BE2C (cell line): ENCODE data around the gene ANP32A.
A peak's percentile ranks its signal among the peaks of the same experiment; 100 is the strongest.

Experiments used
- DNase-seq: peaks from one replicate; pipeline ENCODE4 v3.0.0-alpha.2; 2020
- H3K27me3 ChIP-seq: fragments of 250-450 bp; sonication (Bioruptor Pico); 2 replicates; pipeline ENCODE4 v1.5.1; 2020; ENCODE audit warnings: mild to moderate bottlenecking
- H3K36me3 ChIP-seq: fragments of 250-450 bp; sonication (Bioruptor Pico); 2 replicates; pipeline ENCODE4 v1.5.1; 2020; ENCODE audit warnings: mild to moderate bottlenecking
- H3K4me1 ChIP-seq: fragments of 250-450 bp; sonication (Bioruptor Pico); 2 replicates; pipeline ENCODE4 v1.5.1; 2020
- H3K4me3 ChIP-seq: 2 replicates; pipeline ENCODE4 v1.5.1; 2011; ENCODE audit warnings: low read depth, low read length
- H3K9me3 ChIP-seq: fragments of 250-450 bp; sonication (Bioruptor Pico); 2 replicates; pipeline ENCODE4 v1.5.1; 2020
- TF ChIP-seq, protein P1 (sequence below): IDR thresholded peaks from 2 replicates; pipeline ENCODE4 v1.5.1; 2012; ENCODE audit warnings: mild to moderate bottlenecking, low read depth, low read length

ANP32A gene

DNA sequence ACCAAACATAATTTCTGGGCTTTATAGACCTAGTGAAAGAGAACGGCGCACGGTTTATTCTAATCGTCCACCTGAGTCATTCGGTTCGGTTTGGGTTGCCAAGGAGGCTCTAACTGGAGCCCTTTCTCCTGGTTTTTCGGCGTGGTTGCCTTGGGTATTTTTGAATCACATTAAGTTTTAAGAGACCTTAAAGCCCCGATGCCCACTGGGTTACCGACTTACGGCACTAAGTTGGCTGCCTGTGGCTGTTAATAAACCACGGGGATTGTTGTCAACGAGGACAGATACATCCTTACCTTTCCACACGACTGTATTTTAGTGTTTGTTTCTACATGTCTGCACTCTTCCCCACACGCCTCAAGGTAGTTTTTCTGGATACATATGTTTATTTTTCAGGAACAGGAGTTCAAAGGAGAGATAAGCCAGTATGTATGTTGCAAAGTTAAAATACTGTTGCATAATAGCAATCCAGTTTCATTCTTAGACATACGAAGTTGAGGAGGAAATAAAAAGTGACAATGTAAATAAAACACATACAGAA, 1.2 kb upstream of the ANP32A start:
- no peak for DNase-seq
- peak overlapping the region; percentile 97 for H3K4me3 ChIP-seq
- peaks cover 6% of the 10 kb centered on the region; the same call in 1 of the 2 replicates for H3K4me1 ChIP-seq
- no peaks in the 10 kb centered on the region for H3K27me3 ChIP-seq
- TF ChIP-seq, protein P1, sequence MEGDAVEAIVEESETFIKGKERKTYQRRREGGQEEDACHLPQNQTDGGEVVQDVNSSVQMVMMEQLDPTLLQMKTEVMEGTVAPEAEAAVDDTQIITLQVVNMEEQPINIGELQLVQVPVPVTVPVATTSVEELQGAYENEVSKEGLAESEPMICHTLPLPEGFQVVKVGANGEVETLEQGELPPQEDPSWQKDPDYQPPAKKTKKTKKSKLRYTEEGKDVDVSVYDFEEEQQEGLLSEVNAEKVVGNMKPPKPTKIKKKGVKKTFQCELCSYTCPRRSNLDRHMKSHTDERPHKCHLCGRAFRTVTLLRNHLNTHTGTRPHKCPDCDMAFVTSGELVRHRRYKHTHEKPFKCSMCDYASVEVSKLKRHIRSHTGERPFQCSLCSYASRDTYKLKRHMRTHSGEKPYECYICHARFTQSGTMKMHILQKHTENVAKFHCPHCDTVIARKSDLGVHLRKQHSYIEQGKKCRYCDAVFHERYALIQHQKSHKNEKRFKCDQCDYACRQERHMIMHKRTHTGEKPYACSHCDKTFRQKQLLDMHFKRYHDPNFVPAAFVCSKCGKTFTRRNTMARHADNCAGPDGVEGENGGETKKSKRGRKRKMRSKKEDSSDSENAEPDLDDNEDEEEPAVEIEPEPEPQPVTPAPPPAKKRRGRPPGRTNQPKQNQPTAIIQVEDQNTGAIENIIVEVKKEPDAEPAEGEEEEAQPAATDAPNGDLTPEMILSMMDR: no peak
- H3K9me3 ChIP-seq: no peaks in the 10 kb centered on the region
- H3K36me3 ChIP-seq: no peaks in the 10 kb centered on the region; the same call in 1 of the 2 replicates

DNA sequence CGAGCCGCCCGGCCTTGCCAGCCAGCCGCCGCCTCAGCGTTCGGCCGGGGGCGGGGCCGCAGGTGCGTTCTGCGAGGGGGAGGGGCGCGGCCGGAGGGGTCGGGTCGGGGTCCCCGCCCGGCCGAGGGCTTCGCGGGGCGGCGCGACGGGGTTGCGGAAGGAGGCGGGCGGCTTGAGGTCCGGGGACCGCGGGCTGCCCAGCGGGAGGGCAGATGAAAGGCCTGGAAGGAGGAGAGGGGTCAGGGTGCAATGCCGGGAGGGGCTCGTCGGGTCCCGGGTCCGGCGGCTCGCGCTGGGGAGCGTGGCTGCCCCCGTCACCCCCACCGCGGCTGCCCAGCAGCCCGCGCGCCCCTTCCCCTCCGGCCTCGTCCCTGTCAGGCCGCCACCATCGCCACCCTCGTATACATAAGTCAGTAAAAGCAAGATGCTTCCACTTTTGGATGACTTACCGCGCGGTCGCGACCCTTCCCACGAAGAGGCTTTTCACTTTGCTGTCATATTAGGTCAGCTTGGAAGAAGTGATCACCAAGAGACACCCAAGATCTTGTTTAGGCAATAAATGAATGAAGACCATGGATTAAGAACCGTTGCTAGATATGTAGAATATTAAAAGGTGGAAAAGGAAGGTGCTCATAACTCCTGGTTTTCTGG, 620 bp upstream of the ANP32A start:
- TF ChIP-seq, protein P1: no peak
- DNase-seq: no peak
- Histone ChIP-seq H3K9me3 (no peaks in the 10 kb centered on the region), H3K36me3 (no peaks in the 10 kb centered on the region; the same call in 1 of the 2 replicates), H3K4me3 (peak overlapping the region; percentile 97), H3K27me3 (no peaks in the 10 kb centered on the region), H3K4me1 (peaks cover 12% of the 10 kb centered on the region; the same call in 1 of the 2 replicates)

DNA sequence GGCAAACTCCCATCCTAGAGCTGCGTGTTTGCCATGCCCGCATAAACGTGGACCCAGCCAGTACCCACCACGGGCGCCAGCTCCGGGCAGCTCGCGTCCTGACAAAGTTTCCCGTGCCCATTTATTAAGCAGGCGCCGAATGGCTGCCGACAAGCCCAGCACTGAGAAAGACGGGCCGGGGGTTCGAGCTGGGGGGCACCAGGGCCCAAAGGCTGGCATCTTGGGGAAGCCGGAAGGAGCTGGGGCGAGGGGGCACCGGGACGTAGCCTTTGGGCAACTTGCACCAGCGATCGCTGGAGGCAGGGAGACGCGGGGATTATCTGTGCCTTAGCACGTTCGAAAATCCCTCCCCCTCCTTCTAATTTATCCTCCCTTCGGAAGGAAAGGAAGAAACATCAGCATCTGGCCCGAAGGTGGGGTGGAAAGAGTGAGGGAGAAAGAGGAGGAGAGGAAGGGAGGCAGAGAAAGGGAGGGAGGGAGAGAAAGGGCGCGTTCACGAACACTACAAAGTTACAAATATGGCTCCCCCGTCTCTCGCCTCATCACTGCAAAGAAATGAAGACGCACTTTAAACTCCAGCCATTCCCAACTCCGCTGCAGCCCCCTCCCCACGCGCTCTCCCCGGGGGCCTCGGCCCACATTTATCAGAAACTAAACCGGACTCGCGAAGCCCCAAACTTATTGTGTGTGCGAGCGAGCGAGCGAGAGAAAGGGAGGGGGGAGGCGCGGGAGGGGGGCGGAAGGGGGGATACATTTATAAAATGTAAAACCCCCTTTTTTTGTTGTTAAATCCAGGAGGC, 1.0 kb downstream of the ANP32A start:
- Histone ChIP-seq H3K36me3 (peaks cover 8% of the 10 kb centered on the region), H3K9me3 (no peaks in the 10 kb centered on the region), H3K27me3 (no peaks in the 10 kb centered on the region), H3K4me3 (peak overlapping the region; percentile 97), H3K4me1 (peaks cover 15% of the 10 kb centered on the region)
- TF ChIP-seq, protein P1: no peak
- DNase-seq: peak; percentile 44

DNA sequence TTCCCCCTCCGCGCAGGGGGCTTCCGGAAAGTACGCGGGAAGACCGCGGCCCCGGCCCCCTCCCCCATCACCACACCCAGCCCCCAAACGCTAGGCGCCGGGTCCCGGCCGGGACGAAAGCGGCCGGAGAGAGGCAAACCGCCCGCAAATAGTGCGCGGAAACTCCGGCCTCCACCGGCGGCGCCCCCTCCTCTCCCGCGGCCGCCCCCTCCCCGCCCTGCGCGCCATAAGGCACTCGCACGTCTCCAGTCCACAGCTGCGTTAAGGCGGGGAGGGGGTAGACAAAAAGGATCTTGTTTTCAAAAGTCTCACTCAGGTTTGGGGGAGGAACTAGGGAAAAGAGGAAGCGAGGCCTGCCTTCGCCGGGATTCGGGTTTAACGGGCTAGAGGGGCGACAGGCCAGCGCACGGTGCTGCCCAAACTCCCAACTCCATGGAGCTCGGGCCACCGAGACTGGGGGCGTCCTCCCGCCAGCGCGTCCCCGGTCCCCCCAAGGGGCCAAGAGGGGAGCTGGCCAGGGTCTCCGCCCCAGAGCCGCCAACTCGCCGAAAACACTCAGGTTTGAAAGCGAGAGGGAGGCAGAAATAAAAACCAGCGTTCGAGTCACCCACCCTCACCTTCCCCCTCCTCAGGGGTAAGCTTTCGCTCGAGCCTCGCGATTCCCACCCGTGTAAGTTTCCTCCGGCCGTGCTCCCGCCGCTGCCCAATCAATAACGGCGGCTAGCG, 1.8 kb downstream of the ANP32A start:
- Histone ChIP-seq H3K4me3 (peak overlapping the region; percentile 97), H3K9me3 (no peaks in the 10 kb centered on the region), H3K4me1 (peaks cover 15% of the 10 kb centered on the region), H3K36me3 (peaks cover 8% of the 10 kb centered on the region), H3K27me3 (no peaks in the 10 kb centered on the region)
- TF ChIP-seq, protein P1: no peak
- DNase-seq: peak; percentile 73

DNA sequence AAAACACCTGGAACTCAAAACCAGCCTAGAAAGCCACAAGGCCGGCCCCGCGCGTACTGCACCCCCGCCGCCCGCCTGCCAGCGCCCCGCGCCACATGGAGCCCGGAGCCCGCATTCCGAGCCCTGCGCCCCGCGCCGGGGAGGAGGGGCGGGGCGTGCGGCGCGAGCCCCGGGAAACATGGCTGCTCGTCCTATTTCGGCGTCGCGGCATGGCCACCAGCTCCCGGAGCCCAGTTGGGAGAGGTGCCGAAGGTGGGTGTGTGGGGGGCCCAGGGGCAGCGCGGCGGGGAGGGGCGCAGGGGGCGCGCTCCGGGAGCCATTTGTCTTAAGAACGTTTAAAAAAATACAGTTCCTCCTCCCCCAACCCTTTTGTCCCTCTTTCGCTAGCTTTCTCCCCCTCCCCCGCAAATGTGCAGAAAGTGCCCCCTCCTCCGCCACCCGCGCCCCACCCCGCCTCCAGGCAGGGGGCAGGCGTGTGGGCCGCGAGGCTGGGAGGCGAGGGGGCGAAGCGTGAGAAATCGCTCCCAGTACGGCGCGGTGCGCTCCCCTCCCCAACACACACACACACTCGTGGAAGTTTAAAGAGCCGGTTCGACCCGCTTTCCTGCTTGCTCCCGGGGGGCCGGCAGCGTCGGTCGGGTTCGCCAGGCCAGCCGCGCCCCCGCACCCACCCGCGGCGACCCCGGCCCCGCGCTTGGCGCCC, 2.5 kb downstream of the ANP32A start:
- peak; percentile 80 for DNase-seq
- Histone ChIP-seq H3K27me3 (no peaks in the 10 kb centered on the region), H3K4me1 (peaks cover 18% of the 10 kb centered on the region), H3K9me3 (no peaks in the 10 kb centered on the region), H3K4me3 (peak overlapping the region; percentile 97), H3K36me3 (peaks cover 8% of the 10 kb centered on the region)
- TF ChIP-seq, protein P1: no peak
